Astrocyte (in vitro differentiated cells and primary cell): Measurements from ENCODE around the gene LYRM4. TPM values are rescaled to one million over a fixed set of nuclear protein-coding genes. Genes with fewer than 3 reads are reported as not detected.

Experiments
- DNase-seq: peaks from one replicate; pipeline ENCODE4 v3.0.0-alpha.2; 2010; ENCODE audit warnings: low read depth
- FAIRE-seq: peaks from 2 replicates; lab custom pipeline; 2011; peaks lifted over from hg19 to GRCh38; lab: Jason Lieb, UNC
- H2AFZ ChIP-seq: 2 replicates; pipeline ENCODE4 v1.6.0; 2012; ENCODE audit warnings: low read depth, low read length, inconsistent platforms
- H3K27ac ChIP-seq: 2 replicates; pipeline ENCODE4 v1.5.1; 2011; ENCODE audit warnings: low read depth, low read length, inconsistent platforms
- H3K27me3 ChIP-seq: 2 replicates; pipeline ENCODE4 v1.6.0; 2011; ENCODE audit warnings: low read length, inconsistent platforms; ENCODE audit not compliant: insufficient read depth
- H3K36me3 ChIP-seq: 2 replicates; pipeline ENCODE4 v1.5.1; 2011; ENCODE audit warnings: low read length, inconsistent platforms; ENCODE audit not compliant: insufficient read depth
- H3K4me1 ChIP-seq: 2 replicates; pipeline ENCODE4 v1.5.1; 2011; ENCODE audit warnings: low read length, inconsistent platforms; ENCODE audit not compliant: insufficient read depth
- H3K4me2 ChIP-seq: 2 replicates; pipeline ENCODE4 v1.6.0; 2012; ENCODE audit warnings: low read length, inconsistent platforms
- H3K4me3 ChIP-seq: 2 replicates; pipeline ENCODE4 v1.5.1; 2011; ENCODE audit warnings: low read depth, mild to moderate bottlenecking, low read length, inconsistent platforms; ENCODE audit not compliant: insufficient read depth
- H3K79me2 ChIP-seq: 2 replicates; pipeline ENCODE4 v1.6.0; 2012; ENCODE audit warnings: mild to moderate bottlenecking, low read length, inconsistent platforms; ENCODE audit not compliant: insufficient read depth
- H3K9ac ChIP-seq: 2 replicates; pipeline ENCODE4 v1.6.0; 2012; ENCODE audit warnings: mild to moderate bottlenecking, low read length, inconsistent platforms
- H3K9me3 ChIP-seq: 2 replicates; pipeline ENCODE4 v1.5.1; 2012; ENCODE audit warnings: low read depth, mild to moderate bottlenecking, low read length, inconsistent platforms; ENCODE audit not compliant: insufficient read depth
- H4K20me1 ChIP-seq: 2 replicates; pipeline ENCODE4 v1.6.0; 2012; ENCODE audit warnings: low read length, inconsistent platforms; ENCODE audit not compliant: insufficient read depth
- H3K27ac Mint-ChIP-seq: one replicate; pipeline ENCODE4 v1.8.0; 2021; ENCODE audit warnings: mild to moderate bottlenecking, mixed read lengths; ENCODE audit not compliant: unreplicated experiment
- H3K27me3 Mint-ChIP-seq: one replicate; pipeline ENCODE4 v1.8.0; 2021; ENCODE audit warnings: low read depth, mixed read lengths; ENCODE audit not compliant: unreplicated experiment
- H3K36me3 Mint-ChIP-seq: one replicate; pipeline ENCODE4 v1.8.0; 2021; ENCODE audit warnings: low read depth, mixed read lengths; ENCODE audit not compliant: unreplicated experiment
- H3K4me1 Mint-ChIP-seq: one replicate; pipeline ENCODE4 v1.8.0; 2021; ENCODE audit warnings: low read depth, mixed read lengths; ENCODE audit not compliant: unreplicated experiment
- H3K4me3 Mint-ChIP-seq: one replicate; pipeline ENCODE4 v1.8.0; 2021; ENCODE audit warnings: mild to moderate bottlenecking, moderate library complexity, mixed read lengths; ENCODE audit not compliant: unreplicated experiment
- H3K9me3 Mint-ChIP-seq: one replicate; pipeline ENCODE4 v1.8.0; 2021; ENCODE audit warnings: mild to moderate bottlenecking, mixed read lengths; ENCODE audit not compliant: unreplicated experiment
- CTCF ChIP-seq: IDR thresholded peaks from 2 replicates; pipeline ENCODE4 v1.5.1; 2011; ENCODE audit warnings: low read depth, mild to moderate bottlenecking, inconsistent platforms, low read length, moderate library complexity; ENCODE audit not compliant: insufficient read depth
- EZH2 ChIP-seq: IDR thresholded peaks from 2 replicates; pipeline ENCODE4 v1.6.1; 2012; ENCODE audit warnings: mild to moderate bottlenecking, low read length, inconsistent platforms; ENCODE audit not compliant: insufficient read depth
- total RNA-seq: library from RNA; stranded (reverse); gene quantifications from 2 replicates; pipeline ENCODE4 v1.2.1, GENCODE V29; 2021

LYRM4 gene
- total RNA-seq, 1 donor from 2014 or later: 39.1 TPM

GRCh38 chr6:5111626-5112025 is 149.1 kb downstream of the LYRM4 start:
- H3K9ac ChIP-seq: no peak overlapping the region
- TF ChIP-seq CTCF (no peak), EZH2 (no peak)
- FAIRE-seq: no peak
- H3K4me3 ChIP-seq: no peak overlapping the region
- peaks cover 17% of the 10 kb centered on the region for H3K36me3 Mint-ChIP-seq
- no peak for DNase-seq
- H3K4me1 ChIP-seq: no peaks in the 10 kb centered on the region
- H3K36me3 ChIP-seq: no peaks in the 10 kb centered on the region
- H3K4me1 Mint-ChIP-seq: peaks cover 11% of the 10 kb centered on the region
- no peak overlapping the region for H2AFZ ChIP-seq
- H3K27ac ChIP-seq: no peak overlapping the region
- no peak overlapping the region for H3K4me2 ChIP-seq
- no peaks in the 10 kb centered on the region for H3K79me2 ChIP-seq
- H3K9me3 ChIP-seq: no peaks in the 10 kb centered on the region
- no peaks in the 10 kb centered on the region for H3K27me3 ChIP-seq
- peaks cover 24% of the 10 kb centered on the region for H4K20me1 ChIP-seq
- H3K9me3 Mint-ChIP-seq: peaks cover 5% of the 10 kb centered on the region
- H3K27ac Mint-ChIP-seq: no peak overlapping the region
- H3K4me3 Mint-ChIP-seq: no peak overlapping the region
- H3K27me3 Mint-ChIP-seq: peaks cover 4% of the 10 kb centered on the region

- H3K4me3 ChIP-seq: no peak overlapping the region
- no peak overlapping the region for H3K4me2 ChIP-seq
- H3K9ac ChIP-seq: no peak overlapping the region
- peaks cover 5% of the 10 kb centered on the region for H3K9me3 Mint-ChIP-seq
- no peak overlapping the region for H2AFZ ChIP-seq
- no peak overlapping the region for H3K27ac Mint-ChIP-seq
- H3K4me1 ChIP-seq: no peaks in the 10 kb centered on the region
- no peak for FAIRE-seq
- no peak overlapping the region for H3K27ac ChIP-seq
- H3K4me3 Mint-ChIP-seq: no peak overlapping the region
- no peak for TF ChIP-seq EZH2
- TF ChIP-seq CTCF: no peak
- H3K9me3 ChIP-seq: no peaks in the 10 kb centered on the region
- H4K20me1 ChIP-seq: peaks cover 24% of the 10 kb centered on the region
- no peaks in the 10 kb centered on the region for H3K36me3 ChIP-seq
- H3K4me1 Mint-ChIP-seq: peaks cover 11% of the 10 kb centered on the region
- H3K79me2 ChIP-seq: no peaks in the 10 kb centered on the region
- H3K27me3 Mint-ChIP-seq: no peaks in the 10 kb centered on the region
- H3K27me3 ChIP-seq: no peaks in the 10 kb centered on the region
- H3K36me3 Mint-ChIP-seq: peaks cover 24% of the 10 kb centered on the region
- no peak for DNase-seq
Observed at GRCh38 chr6:5110246-5110645, 150.5 kb downstream of the LYRM4 start.

- Histone ChIP-seq H4K20me1 (peaks cover 21% of the 10 kb centered on the region), H3K4me1 (no peaks in the 10 kb centered on the region), H3K36me3 (no peaks in the 10 kb centered on the region), H3K4me2 (no peak overlapping the region), H3K9me3 (no peaks in the 10 kb centered on the region), H3K9ac (no peak overlapping the region), H3K27me3 (no peaks in the 10 kb centered on the region), H3K4me3 (no peak overlapping the region), H3K79me2 (no peaks in the 10 kb centered on the region), H2AFZ (no peak overlapping the region), H3K27ac (no peak overlapping the region)
- no peak overlapping the region for H3K4me3 Mint-ChIP-seq
- H3K27me3 Mint-ChIP-seq: no peaks in the 10 kb centered on the region
- H3K9me3 Mint-ChIP-seq: peaks cover 5% of the 10 kb centered on the region
- no peak for DNase-seq
- no peak overlapping the region for H3K27ac Mint-ChIP-seq
- no peak for TF ChIP-seq EZH2
- TF ChIP-seq CTCF: no peak
- peaks cover 11% of the 10 kb centered on the region for H3K4me1 Mint-ChIP-seq
- H3K36me3 Mint-ChIP-seq: peaks cover 25% of the 10 kb centered on the region
- FAIRE-seq: no peak
Observed at GRCh38 chr6:5109436-5109835, 151.3 kb downstream of the LYRM4 start.
